Chondrocyte (in vitro differentiated cells): ENCODE measurements around the gene CYGB. TPM values are rescaled to one million over a fixed set of nuclear protein-coding genes. Genes with fewer than 3 reads are reported as not detected.

ENCODE experiments used
- DNase-seq: peaks from one replicate; pipeline ENCODE4 v3.0.0; 2021; ENCODE audit warnings: mixed read lengths, low spot score
- H3K27ac Mint-ChIP-seq: one replicate; pipeline ENCODE4 v1.8.0; 2021; ENCODE audit warnings: mild to moderate bottlenecking, moderate library complexity, mixed read lengths; ENCODE audit not compliant: unreplicated experiment
- H3K27me3 Mint-ChIP-seq: 2 replicates; pipeline ENCODE4 v1.8.0; 2021; ENCODE audit warnings: low read depth, mixed read lengths
- H3K36me3 Mint-ChIP-seq: 2 replicates; pipeline ENCODE4 v1.8.0; 2021; ENCODE audit warnings: low read depth, mixed read lengths
- H3K4me1 Mint-ChIP-seq: 2 replicates; pipeline ENCODE4 v1.8.0; 2021; ENCODE audit warnings: low read depth, mild to moderate bottlenecking, mixed read lengths
- H3K4me3 Mint-ChIP-seq: one replicate; pipeline ENCODE4 v1.8.0; 2021; ENCODE audit warnings: mild to moderate bottlenecking, moderate library complexity, mixed read lengths; ENCODE audit not compliant: unreplicated experiment
- H3K9me3 Mint-ChIP-seq: 2 replicates; pipeline ENCODE4 v1.8.0; 2021; ENCODE audit warnings: low read depth, mixed read lengths
- CTCF ChIP-seq: fragments of 200-600 bp; sonication (generic); IDR thresholded peaks from 2 replicates; pipeline ENCODE4 v1.5.0; 2021; ENCODE audit warnings: antibody characterized with exemption, mild to moderate bottlenecking, moderate library complexity
- long read RNA-seq: library from polyadenylated mRNA; stranded (forward); transcript quantifications from one replicate; pipeline ENCODE4 v2.0.0, GENCODE V29; 2021
- total RNA-seq: library from RNA; stranded (reverse); gene quantifications from 3 replicates; pipeline ENCODE4 v1.2.1, GENCODE V29; 2021

The CYGB gene
- total RNA-seq, result 0.48 to 5.4 TPM (median 4.6 TPM) in 3 replicates
- long read RNA-seq, transcript CYGB-201 (4 exons, 2,158 nt), result major isoform, 7 of 12 reads
- long read RNA-seq, partial matches to known transcripts, result 0 of 12 reads
- long read RNA-seq, other reads (novel, unspliced or antisense), result 5 of 12 reads

- Mint-ChIP-seq H3K4me3 (peak within 1 kb of the TSS; percentile 53), H3K27ac (no peak within 1 kb of the TSS), H3K4me1 (peaks cover 10% of the 10 kb centered on the region), H3K9me3 (no peaks in the 10 kb centered on the region), H3K36me3 (no peaks in the 10 kb centered on the region), H3K27me3 (no peaks in the 10 kb centered on the region)
- peak; percentile 78 for DNase-seq
- no peak for TF ChIP-seq CTCF
Observed at GRCh38 chr17:76537578-76538280, at the start of gene CYGB. TSS of gene CYGB (minus strand) at chr17:76537709. CDS start at chr17:76537542, 167 bp downstream.

- Mint-ChIP-seq H3K4me3 (peak overlapping the region; percentile 20), H3K27me3 (peaks cover 10% of the 10 kb centered on the region), H3K9me3 (no peaks in the 10 kb centered on the region), H3K36me3 (no peaks in the 10 kb centered on the region), H3K4me1 (peaks cover 10% of the 10 kb centered on the region), H3K27ac (no peak overlapping the region)
- TF ChIP-seq CTCF, result no peak
- no peak for DNase-seq
Observed at GRCh38 chr17:76586741-76587487, 49.4 kb upstream of the CYGB start.

GRCh38 chr17:76585649-76586593 lies 48.4 kb upstream of the CYGB start, which contains the start of gene ST6GALNAC2:
TSS of gene ST6GALNAC2 (minus strand) at chr17:76585860. CDS start at chr17:76585808, 52 bp downstream.
- H3K4me3 Mint-ChIP-seq, result peak within 1 kb of the TSS; percentile 64
- no peak within 1 kb of the TSS for H3K27ac Mint-ChIP-seq
- TF ChIP-seq CTCF, result peak; percentile 56
- no peaks in the 10 kb centered on the region for H3K9me3 Mint-ChIP-seq
- H3K4me1 Mint-ChIP-seq, result peaks cover 14% of the 10 kb centered on the region
- no peaks in the 10 kb centered on the region for H3K36me3 Mint-ChIP-seq
- DNase-seq, result no peak
- peaks cover 10% of the 10 kb centered on the region for H3K27me3 Mint-ChIP-seq

GRCh38 chr17:76585033-76585648 lies 47.6 kb upstream of the CYGB start:
- no peaks in the 10 kb centered on the region for H3K36me3 Mint-ChIP-seq
- no peak overlapping the region for H3K27ac Mint-ChIP-seq
- H3K4me3 Mint-ChIP-seq, result peak overlapping the region; percentile 64
- H3K9me3 Mint-ChIP-seq, result no peaks in the 10 kb centered on the region
- TF ChIP-seq CTCF, result no peak
- H3K4me1 Mint-ChIP-seq, result peaks cover 22% of the 10 kb centered on the region
- H3K27me3 Mint-ChIP-seq, result peaks cover 10% of the 10 kb centered on the region
- DNase-seq, result no peak
